Muscle of back (tissue), 10 donors: ENCODE data around the gene EIF4A2. TPM values are rescaled to one million over a fixed set of nuclear protein-coding genes. Genes with fewer than 3 reads are reported as not detected.

Experiments used
- polyA plus RNA-seq, 10 donors: library from polyadenylated mRNA; unstranded; fragments of 120-200 nt; gene quantifications; one replicate each; pipeline ENCODE4 v1.2.1, GENCODE V29; 2013; ENCODE audit not compliant: insufficient read length in 10 of 10

EIF4A2 gene
- polyA plus RNA-seq, 10 donors: 480 to 620 (median 560) TPM

Other genes with a start within 250 kb of the EIF4A2 start
- gene CRYGS, start 239.2 kb upstream of the EIF4A2 start, polyA plus RNA-seq: 1 to 10 TPM; 1.6 to 5.1 (median 2.4) TPM
- 10 to 100 TPM in 9 of 10 donors, 1 to 10 TPM in 1; 9.9 to 15.5 (median 12.8) TPM for gene TBCCD1, start 216.2 kb upstream of the EIF4A2 start, polyA plus RNA-seq
- 10 to 100 TPM; 40.0 to 52.1 (median 41.5) TPM for gene DNAJB11, start 212.9 kb upstream of the EIF4A2 start, polyA plus RNA-seq
- 1 to 10 TPM in 2 of 10 donors, under 1 TPM in 3, not detected in 5; 0.16 to 9.2 (median 0.17) TPM for gene AHSG, start 170.5 kb upstream of the EIF4A2 start, polyA plus RNA-seq
- gene FETUB, start 143.2 kb upstream of the EIF4A2 start, polyA plus RNA-seq: under 1 TPM in 5 of 10 donors, not detected in 5; 0.08 to 0.42 (median 0.35) TPM
- gene HRG, start 117.6 kb upstream of the EIF4A2 start, polyA plus RNA-seq: under 1 TPM in 5 of 10 donors, not detected in 5; 0.04 to 0.50 (median 0.20) TPM
- gene KNG1, start 66.2 kb upstream of the EIF4A2 start, polyA plus RNA-seq: under 1 TPM in 4 of 10 donors, not detected in 6; 0.07 to 0.70 (median 0.12) TPM
- 10 to 100 TPM; 18.6 to 37.4 (median 23.1) TPM for gene RFC4, start 22.9 kb downstream of the EIF4A2 start, polyA plus RNA-seq
- 1 to 10 TPM in 1 of 10 donors, under 1 TPM in 3, not detected in 6; 0.03 to 2.8 (median 0.27) TPM for gene ADIPOQ, start 59.1 kb downstream of the EIF4A2 start, polyA plus RNA-seq
- 10 to 100 TPM; 10.3 to 18.7 (median 14.4) TPM for gene ST6GAL1, start 146.9 kb downstream of the EIF4A2 start, polyA plus RNA-seq